ENCODE data around the gene ERMAP.

ERMAP gene

DNA sequence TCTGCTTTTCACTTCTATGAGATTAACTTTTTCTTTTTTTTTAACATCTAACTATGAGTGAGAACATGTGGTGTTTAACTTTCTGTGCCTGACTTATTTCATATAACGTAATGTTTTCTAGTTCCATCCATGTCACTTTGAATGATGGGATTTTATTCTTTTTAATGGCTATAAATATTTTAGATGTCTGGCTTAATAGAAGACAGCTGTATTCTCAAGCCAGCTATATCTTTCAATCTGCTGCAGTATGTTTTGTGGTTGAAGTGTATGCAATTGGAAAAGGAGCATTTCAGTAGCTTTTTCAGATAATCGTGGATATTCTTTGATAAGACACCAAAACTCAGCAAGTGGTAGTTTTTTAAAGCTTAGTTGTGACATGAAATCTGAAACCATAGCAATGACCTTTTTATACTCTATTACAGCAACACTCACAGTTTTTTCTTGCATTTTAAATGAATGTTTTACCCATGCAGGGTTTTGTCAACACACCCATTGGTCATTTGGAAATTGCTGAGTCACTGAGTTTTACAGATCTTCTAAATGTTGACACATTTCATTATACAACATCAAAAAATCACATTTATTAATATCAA lies 6.0 kb downstream of the ERMAP start:
- CTCF ChIA-PET = no interaction called here
- Mint-ChIP-seq H3K27me3 (peaks cover 7% of the 10 kb centered on the region), H3K27ac (peak overlapping the region; percentile 52), H3K36me3 (peaks cover 6% of the 10 kb centered on the region), H3K4me1 (peaks cover 16% of the 10 kb centered on the region), H3K9me3 (no peaks in the 10 kb centered on the region), H3K4me3 (no peak overlapping the region)
- DNase-seq = no peak

DNA sequence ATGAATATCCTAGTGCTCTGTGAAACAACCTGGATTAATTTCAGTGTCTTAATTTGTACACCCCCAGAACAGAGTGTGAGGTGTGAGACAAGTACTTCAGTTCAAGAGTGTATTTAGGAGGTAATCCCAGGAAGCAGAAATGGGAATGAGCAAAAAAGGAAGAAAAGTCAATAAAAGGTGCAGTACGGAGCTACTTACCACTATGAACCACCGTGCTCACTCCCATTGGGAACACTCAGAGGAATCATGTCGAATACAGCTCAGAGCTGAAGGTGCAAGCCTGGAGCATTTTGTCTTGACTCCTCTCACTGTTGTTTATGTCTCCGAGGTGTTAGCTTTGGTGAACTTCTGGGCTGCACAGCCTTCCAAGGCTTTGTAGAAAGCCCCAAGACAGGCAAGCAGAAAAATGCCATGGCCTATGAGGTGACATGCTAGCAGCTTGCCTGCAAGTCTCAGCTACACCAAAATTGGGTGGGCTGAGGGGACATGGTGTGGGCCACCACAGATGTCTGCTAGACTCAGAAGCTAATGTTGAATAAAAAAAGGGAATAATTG lies 7.6 kb downstream of the ERMAP start:
- CTCF ChIA-PET = no interaction called here
- Mint-ChIP-seq H3K4me1 (peaks cover 13% of the 10 kb centered on the region), H3K36me3 (peaks cover 2% of the 10 kb centered on the region)

DNA sequence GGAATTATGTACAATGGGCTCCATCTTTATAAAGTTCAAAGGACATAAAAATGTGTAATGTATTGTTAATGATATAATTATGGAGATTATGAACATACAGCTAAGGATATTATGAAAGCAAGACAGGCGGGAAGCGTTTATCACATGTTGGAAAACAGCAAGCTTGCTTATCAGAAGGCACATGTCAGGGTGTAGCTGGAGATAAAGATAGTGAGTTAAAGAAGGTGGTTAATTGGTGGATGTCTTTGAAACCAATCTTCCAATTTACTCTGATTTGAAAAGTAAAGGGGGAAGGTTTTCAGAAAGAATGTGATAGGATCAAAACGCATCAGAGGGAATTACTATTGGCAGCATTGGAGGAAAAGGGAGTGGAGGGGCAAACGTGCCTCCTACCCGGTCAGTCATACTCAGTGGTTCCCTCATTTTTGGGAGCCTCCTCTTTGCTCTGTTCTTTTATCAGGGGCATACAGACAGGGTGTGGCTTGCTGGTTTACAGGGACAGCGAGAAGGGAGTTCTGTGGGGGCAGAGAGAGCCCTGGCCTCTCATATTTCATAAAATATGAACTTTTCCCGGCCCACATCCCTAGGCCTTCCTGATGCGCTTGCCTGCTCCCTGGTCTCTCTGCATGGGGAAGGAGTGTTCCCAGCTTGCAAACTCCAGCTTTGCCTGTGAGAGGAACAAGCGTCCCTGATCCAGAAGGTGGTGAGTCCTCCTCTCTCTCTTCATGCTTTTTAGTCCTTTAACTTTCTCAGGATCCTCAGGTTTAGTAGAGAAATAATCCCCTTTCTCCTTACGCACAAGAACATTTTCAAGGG lies 8.3 kb downstream of the ERMAP start:
- Mint-ChIP-seq H3K9me3 (no peaks in the 10 kb centered on the region), H3K4me3 (no peak overlapping the region), H3K27me3 (no peaks in the 10 kb centered on the region), H3K36me3 (peaks cover 2% of the 10 kb centered on the region), H3K27ac (no peak overlapping the region), H3K4me1 (peaks cover 13% of the 10 kb centered on the region)
- CTCF ChIA-PET = no interaction called here
- no peak for DNase-seq

More for the DNA sequence above, 7.6 kb downstream of the ERMAP start:
- Mint-ChIP-seq H3K4me3 (no peak overlapping the region), H3K27ac (no peak overlapping the region), H3K9me3 (no peaks in the 10 kb centered on the region), H3K27me3 (peaks cover 2% of the 10 kb centered on the region)
- no peak for DNase-seq

DNA sequence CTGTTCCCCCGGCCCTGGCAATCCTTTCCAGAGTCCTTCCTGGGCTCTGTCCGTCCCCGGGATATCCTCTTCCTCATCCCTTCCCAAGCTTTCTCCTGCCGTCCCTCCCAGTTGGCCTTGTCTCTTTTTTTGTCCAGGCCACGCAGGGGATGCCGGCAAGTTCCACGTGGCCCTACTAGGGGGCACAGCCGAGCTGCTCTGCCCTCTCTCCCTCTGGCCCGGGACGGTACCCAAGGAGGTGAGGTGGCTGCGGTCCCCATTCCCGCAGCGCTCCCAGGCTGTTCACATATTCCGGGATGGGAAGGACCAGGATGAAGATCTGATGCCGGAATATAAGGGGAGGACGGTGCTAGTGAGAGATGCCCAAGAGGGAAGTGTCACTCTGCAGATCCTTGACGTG lies 13.7 kb downstream of the ERMAP start:
- no peak overlapping the region for H3K4me3 Mint-ChIP-seq
- no peak overlapping the region for H3K27ac Mint-ChIP-seq
- DNase-seq = no peak
- no peaks in the 10 kb centered on the region for H3K36me3 Mint-ChIP-seq
- CTCF ChIA-PET = no interaction called here
- H3K4me1 Mint-ChIP-seq = no peaks in the 10 kb centered on the region
- no peaks in the 10 kb centered on the region for H3K9me3 Mint-ChIP-seq
- H3K27me3 Mint-ChIP-seq = no peaks in the 10 kb centered on the region

DNA sequence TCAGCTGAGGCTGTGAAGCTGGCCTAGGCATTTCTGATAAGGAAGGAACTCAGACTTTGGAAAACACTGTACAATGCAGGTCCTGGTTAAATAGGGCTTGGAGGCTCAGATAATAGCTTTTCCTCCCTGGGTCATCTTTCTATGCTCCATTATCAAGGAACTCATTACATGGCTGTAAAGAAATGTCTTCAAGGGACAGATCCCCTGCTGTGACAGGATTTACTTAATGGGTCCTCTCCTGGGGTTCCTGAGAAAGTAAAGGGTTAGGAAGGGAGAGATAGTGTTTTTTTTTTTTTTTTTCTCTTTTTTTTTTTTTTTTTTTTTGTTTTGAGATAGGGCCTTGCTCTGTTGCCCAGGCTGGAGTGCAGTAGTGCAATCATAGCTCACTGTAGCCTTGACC lies 14.4 kb downstream of the ERMAP start:
- Mint-ChIP-seq H3K4me3 (no peak overlapping the region), H3K36me3 (no peaks in the 10 kb centered on the region), H3K9me3 (no peaks in the 10 kb centered on the region), H3K27me3 (no peaks in the 10 kb centered on the region), H3K4me1 (no peaks in the 10 kb centered on the region), H3K27ac (no peak overlapping the region)
- DNase-seq = no peak
- CTCF ChIA-PET = no interaction called here

DNA sequence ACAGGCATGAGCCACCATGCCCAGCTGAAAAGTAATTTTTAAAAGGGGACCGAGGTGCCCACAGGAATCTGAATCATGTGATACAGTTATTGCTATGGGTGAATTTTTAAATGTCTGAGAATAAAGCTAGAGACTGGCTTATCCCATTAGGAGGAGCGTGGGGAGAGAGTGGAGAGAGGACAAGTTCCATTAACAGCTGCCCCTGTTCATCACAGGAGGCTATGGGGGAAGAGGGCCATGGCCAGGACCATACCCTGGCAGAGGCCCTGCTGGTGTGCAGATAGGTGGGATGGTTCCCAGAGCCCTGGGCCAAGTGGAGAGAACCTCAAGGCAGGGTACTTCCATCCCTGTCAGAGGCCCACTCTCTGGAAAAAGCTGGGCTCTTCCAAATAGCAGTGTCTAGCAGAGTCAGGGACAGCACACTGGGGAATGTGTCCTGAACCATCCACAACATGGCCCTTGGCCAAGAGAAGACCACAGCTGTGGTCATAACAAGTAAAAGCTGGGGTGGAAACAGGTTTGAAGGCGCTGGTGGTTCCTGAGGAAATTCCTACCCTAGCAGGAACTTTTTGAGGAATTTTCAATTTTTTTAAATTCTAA lies 15.8 kb downstream of the ERMAP start:
- H3K4me1 Mint-ChIP-seq = no peaks in the 10 kb centered on the region

DNA sequence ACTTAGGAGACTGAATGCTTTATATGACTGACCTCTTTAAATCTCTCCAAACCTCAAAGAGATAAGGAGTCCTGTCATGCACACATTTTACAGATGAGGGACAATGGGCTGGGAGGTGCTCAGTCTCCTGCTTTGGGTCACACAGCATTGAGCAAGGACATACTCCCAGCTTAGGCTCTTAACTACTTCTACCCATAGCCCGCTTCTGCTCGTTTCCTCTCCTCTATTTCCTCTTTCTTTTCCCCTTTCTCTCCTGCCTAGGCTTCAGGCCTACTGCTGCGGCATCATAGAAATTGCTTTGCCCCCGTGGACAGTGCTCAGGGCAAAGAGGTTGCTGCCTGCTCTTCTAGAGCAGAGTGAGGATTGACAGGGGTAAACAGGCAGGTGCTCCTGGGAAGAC lies 17.1 kb downstream of the ERMAP start:
- Mint-ChIP-seq H3K4me3 (no peak overlapping the region), H3K36me3 (no peaks in the 10 kb centered on the region), H3K4me1 (no peaks in the 10 kb centered on the region), H3K27me3 (no peaks in the 10 kb centered on the region), H3K9me3 (no peaks in the 10 kb centered on the region), H3K27ac (no peak overlapping the region)
- DNase-seq = no peak
- CTCF ChIA-PET = no interaction called here

More for the DNA sequence above, 15.8 kb downstream of the ERMAP start:
- no peak overlapping the region for H3K4me3 Mint-ChIP-seq
- DNase-seq = no peak
- CTCF ChIA-PET = interaction anchor here (0.6 kb wide), 1 partner anchor 1548 kb away, joined by 3 read pairs; no protein-coding TSS in a partner anchor
- no peaks in the 10 kb centered on the region for H3K36me3 Mint-ChIP-seq
- no peaks in the 10 kb centered on the region for H3K27me3 Mint-ChIP-seq
- no peaks in the 10 kb centered on the region for H3K9me3 Mint-ChIP-seq
- no peak overlapping the region for H3K27ac Mint-ChIP-seq

DNA sequence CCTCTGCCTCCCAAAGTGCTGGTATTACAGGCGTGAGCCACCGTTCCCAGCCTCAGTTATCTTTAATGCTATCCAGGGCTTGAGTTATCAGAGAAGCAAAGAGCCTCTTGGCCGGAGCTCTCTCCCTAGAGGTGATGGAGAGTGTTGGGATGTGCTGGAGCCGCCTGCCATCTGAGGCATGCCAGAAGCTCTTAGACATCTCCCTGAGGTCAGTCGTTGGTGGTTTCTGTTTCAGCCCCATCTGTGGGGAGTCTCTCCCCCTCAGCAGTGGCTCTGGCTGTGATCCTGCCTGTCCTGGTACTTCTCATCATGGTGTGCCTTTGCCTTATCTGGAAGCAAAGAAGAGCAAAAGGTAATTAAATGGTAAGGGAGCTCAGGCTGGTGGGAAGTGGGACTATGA lies 17.9 kb downstream of the ERMAP start:
- Mint-ChIP-seq H3K27me3 (no peaks in the 10 kb centered on the region), H3K9me3 (no peaks in the 10 kb centered on the region), H3K4me3 (no peak overlapping the region), H3K36me3 (no peaks in the 10 kb centered on the region), H3K4me1 (no peaks in the 10 kb centered on the region), H3K27ac (no peak overlapping the region)
- no peak for DNase-seq
- CTCF ChIA-PET = interaction anchor here (0.9 kb wide), 1 partner anchor 239 kb away, joined by 3 read pairs; no protein-coding TSS in a partner anchor

DNA sequence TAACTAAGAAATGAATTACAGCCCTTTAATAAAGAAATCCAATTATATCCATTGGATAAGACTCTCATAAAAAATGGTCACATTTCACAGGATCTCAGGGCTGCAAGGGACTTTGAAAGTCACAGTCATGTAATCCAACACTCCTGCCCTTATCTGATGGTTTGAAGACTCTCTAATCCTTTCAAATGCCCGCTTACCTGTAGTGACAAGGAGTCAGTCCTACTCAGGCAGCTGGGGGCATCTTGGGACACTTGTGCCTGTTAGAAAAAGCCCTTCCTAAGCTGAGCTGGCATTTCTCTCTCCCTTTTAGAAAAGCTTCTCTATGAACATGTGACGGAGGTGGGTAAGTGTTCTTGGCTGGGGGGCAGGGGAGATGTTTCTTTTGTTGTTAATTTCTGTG lies 18.5 kb downstream of the ERMAP start:
- no peaks in the 10 kb centered on the region for H3K36me3 Mint-ChIP-seq
- no peak overlapping the region for H3K4me3 Mint-ChIP-seq
- no peaks in the 10 kb centered on the region for H3K9me3 Mint-ChIP-seq
- H3K27me3 Mint-ChIP-seq = no peaks in the 10 kb centered on the region
- CTCF ChIA-PET = no interaction called here
- no peak overlapping the region for H3K27ac Mint-ChIP-seq
- no peaks in the 10 kb centered on the region for H3K4me1 Mint-ChIP-seq
- no peak for DNase-seq

DNA sequence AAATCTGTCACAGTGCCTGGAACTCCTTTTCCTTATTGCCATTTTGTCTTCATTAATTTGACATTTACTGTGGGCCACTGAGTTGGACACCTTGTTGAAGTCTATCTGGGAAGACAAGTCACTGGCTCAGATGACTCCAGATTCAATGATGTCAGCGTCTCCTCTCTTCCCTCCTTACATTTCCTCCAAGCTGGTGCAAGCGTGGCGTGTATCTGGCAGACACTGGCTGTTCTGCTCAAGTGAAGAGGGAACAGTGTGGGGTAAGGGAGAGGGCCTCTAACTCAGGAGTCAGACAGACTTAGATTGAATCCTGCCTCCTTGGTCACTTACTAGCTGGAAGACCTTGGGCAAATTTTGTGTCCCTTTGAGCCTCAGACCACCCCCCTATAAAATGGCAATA lies 20.8 kb downstream of the ERMAP start:
- no peaks in the 10 kb centered on the region for H3K4me1 Mint-ChIP-seq
- H3K9me3 Mint-ChIP-seq = no peaks in the 10 kb centered on the region
- no peak overlapping the region for H3K27ac Mint-ChIP-seq
- no peak overlapping the region for H3K4me3 Mint-ChIP-seq
- no peaks in the 10 kb centered on the region for H3K36me3 Mint-ChIP-seq
- CTCF ChIA-PET = no interaction called here
- DNase-seq = no peak
- no peaks in the 10 kb centered on the region for H3K27me3 Mint-ChIP-seq

DNA sequence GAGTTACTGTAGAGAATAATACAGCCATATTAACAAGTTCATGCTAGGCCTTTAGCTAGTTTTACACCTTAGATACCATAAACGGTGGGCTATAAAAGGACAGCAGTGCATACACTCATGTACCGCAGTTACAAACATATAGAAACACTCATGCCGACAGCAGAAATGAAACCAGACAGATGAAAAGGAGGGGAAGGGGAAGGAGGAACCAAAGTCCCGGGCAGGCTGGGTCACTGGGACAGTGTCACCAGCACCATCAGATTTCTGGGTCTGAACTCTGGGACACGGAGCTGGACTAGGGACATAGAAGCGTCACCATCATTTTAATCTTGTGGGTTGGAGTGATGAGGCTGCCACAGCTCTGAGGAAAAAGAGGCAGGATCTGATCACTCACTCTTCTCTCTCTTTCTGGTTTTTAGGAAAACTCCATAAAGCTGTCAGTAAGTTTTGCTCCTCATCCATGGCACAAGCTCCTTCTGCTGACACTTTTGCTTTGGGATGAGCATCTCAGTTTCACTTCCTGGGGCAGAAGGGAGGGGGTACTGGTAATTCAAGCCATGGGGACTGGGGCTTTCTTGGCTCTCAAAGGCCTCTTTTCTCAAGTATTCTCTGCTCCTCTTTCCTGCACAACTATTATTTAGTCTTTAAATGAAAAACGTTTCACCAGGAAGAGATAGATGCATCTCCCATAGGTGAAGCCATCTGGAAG lies 21.7 kb downstream of the ERMAP start:
- Mint-ChIP-seq H3K4me3 (no peak overlapping the region), H3K9me3 (no peaks in the 10 kb centered on the region), H3K27ac (no peak overlapping the region), H3K27me3 (no peaks in the 10 kb centered on the region), H3K4me1 (no peaks in the 10 kb centered on the region), H3K36me3 (peaks cover 3% of the 10 kb centered on the region)
- CTCF ChIA-PET = no interaction called here
- no peak for DNase-seq

DNA sequence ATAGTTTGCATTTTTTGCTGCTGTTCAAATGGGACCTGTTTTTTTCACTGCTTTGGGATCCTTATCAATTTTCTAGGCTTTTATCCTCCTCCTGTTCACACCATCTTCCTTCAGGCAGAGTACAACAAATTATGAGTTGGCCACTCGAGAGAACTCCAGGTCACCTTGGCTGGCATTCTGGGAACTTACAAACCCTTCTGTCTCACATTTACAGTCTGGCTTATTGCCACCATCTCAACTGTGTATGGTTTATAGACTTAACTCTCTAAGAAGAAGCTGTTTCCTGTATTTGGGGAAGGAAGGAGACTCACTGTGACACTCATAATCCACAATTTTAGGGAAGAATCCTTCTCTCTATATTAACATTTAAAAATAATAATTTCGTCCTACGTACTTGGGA lies 24.1 kb downstream of the ERMAP start:
- Mint-ChIP-seq H3K27me3 (no peaks in the 10 kb centered on the region), H3K4me1 (peaks cover 5% of the 10 kb centered on the region), H3K36me3 (peaks cover 3% of the 10 kb centered on the region), H3K4me3 (no peak overlapping the region), H3K27ac (no peak overlapping the region), H3K9me3 (no peaks in the 10 kb centered on the region)
- CTCF ChIA-PET = no interaction called here
- DNase-seq = no peak

DNA sequence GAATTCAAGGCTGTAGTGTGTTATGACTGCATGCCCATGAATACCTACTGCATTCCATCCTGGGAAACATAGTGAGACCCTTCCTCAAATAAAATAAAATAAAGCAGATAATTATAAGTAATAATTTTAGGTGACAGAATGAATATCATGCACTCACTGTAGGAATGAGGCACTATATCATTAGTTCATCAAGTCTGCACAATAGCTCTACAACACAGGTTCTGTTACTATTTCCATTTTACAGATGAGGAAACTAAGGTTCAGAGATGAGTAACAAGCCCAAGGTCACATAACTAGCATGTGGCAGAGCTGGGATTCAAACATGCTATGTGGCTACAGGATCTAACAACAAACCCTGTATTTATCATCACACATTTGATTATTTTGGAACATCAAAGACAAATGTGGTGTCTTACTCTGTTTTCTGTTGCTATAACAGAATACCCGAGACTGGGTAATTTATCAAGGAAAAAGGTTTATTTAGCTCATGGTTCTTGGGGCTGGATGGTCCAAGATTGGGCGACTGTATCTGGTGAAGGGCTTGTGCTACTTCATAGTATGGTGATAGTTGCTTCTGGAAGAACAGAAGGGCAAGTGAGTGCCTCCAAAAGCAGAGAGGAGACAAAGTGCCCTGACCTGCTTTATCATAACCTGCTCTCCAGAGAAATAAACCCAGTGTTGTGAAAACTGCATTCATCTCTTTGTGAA lies 24.7 kb downstream of the ERMAP start:
- H3K4me3 Mint-ChIP-seq = no peak overlapping the region
- peaks cover 7% of the 10 kb centered on the region for H3K4me1 Mint-ChIP-seq
- DNase-seq = no peak
- H3K27me3 Mint-ChIP-seq = no peaks in the 10 kb centered on the region
- peaks cover 3% of the 10 kb centered on the region for H3K36me3 Mint-ChIP-seq
- CTCF ChIA-PET = no interaction called here
- H3K27ac Mint-ChIP-seq = no peak overlapping the region
- no peaks in the 10 kb centered on the region for H3K9me3 Mint-ChIP-seq
